ENCODE measurements around the gene REG3A.

REG3A gene

GRCh38 chr2:79138385-79138784, 21.2 kb downstream of the REG3A start:
- ATAC-seq (ENCODE audit: low read depth), result no peak
- H3K4me3 Mint-ChIP-seq, result no peak overlapping the region
- no peak overlapping the region for H3K27ac Mint-ChIP-seq
- no peaks in the 10 kb centered on the region for H3K36me3 Mint-ChIP-seq
- no peaks in the 10 kb centered on the region for H3K9me3 Mint-ChIP-seq
- H3K4me1 Mint-ChIP-seq, result no peaks in the 10 kb centered on the region
- H3K27me3 Mint-ChIP-seq, result no peaks in the 10 kb centered on the region
- no peak for DNase-seq (ENCODE audit: low spot score in 2 of 2)

- Mint-ChIP-seq H3K27me3 (no peaks in the 10 kb centered on the region), H3K27ac (no peak overlapping the region), H3K4me1 (no peaks in the 10 kb centered on the region), H3K4me3 (no peak overlapping the region), H3K9me3 (peaks cover 2% of the 10 kb centered on the region), H3K36me3 (no peaks in the 10 kb centered on the region)
- DNase-seq (ENCODE audit: low spot score in 2 of 2) (no peak), ATAC-seq (ENCODE audit: low read depth) (no peak)
These were observed 27.9 kb downstream of the REG3A start for GRCh38 chr2:79131687-79132086.

- H3K27ac Mint-ChIP-seq, result no peak overlapping the region
- peaks cover 2% of the 10 kb centered on the region for H3K9me3 Mint-ChIP-seq
- H3K4me3 Mint-ChIP-seq, result no peak overlapping the region
- no peaks in the 10 kb centered on the region for H3K36me3 Mint-ChIP-seq
- H3K27me3 Mint-ChIP-seq, result no peaks in the 10 kb centered on the region
- no peak for DNase-seq (ENCODE audit: low spot score in 2 of 2)
- no peaks in the 10 kb centered on the region for H3K4me1 Mint-ChIP-seq
- ATAC-seq (ENCODE audit: low read depth), result no peak
These were observed 29.7 kb downstream of the REG3A start for GRCh38 chr2:79129804-79130203.

- ATAC-seq (ENCODE audit: low read depth) (no peak), DNase-seq (ENCODE audit: low spot score in 2 of 2) (no peak)
- Mint-ChIP-seq H3K4me1 (no peaks in the 10 kb centered on the region), H3K9me3 (peaks cover 2% of the 10 kb centered on the region), H3K27me3 (no peaks in the 10 kb centered on the region), H3K27ac (no peak overlapping the region), H3K36me3 (no peaks in the 10 kb centered on the region), H3K4me3 (no peak overlapping the region)
These were observed 30.3 kb downstream of the REG3A start for GRCh38 chr2:79129260-79129659.

GRCh38 chr2:79128406-79128805, 31.1 kb downstream of the REG3A start:
- Mint-ChIP-seq H3K27ac (no peak overlapping the region), H3K4me1 (no peaks in the 10 kb centered on the region), H3K36me3 (no peaks in the 10 kb centered on the region), H3K27me3 (no peaks in the 10 kb centered on the region), H3K9me3 (peaks cover 2% of the 10 kb centered on the region), H3K4me3 (no peak overlapping the region)
- ATAC-seq (ENCODE audit: low read depth) (no peak), DNase-seq (ENCODE audit: low spot score in 2 of 2) (no peak)

- Mint-ChIP-seq H3K27me3 (no peaks in the 10 kb centered on the region), H3K36me3 (no peaks in the 10 kb centered on the region), H3K27ac (no peak overlapping the region), H3K4me1 (no peaks in the 10 kb centered on the region), H3K4me3 (no peak overlapping the region), H3K9me3 (peaks cover 2% of the 10 kb centered on the region)
- DNase-seq (ENCODE audit: low spot score in 2 of 2), result no peak
- ATAC-seq (ENCODE audit: low read depth), result no peak
These were observed 33.9 kb downstream of the REG3A start for GRCh38 chr2:79125721-79125985.

- H3K36me3 Mint-ChIP-seq, result no peaks in the 10 kb centered on the region
- no peaks in the 10 kb centered on the region for H3K4me1 Mint-ChIP-seq
- no peak overlapping the region for H3K4me3 Mint-ChIP-seq
- no peaks in the 10 kb centered on the region for H3K27me3 Mint-ChIP-seq
- H3K9me3 Mint-ChIP-seq, result peaks cover 2% of the 10 kb centered on the region
- DNase-seq (ENCODE audit: low spot score in 2 of 2) (no peak), ATAC-seq (ENCODE audit: low read depth) (no peak)
- no peak overlapping the region for H3K27ac Mint-ChIP-seq
These were observed 34.4 kb downstream of the REG3A start for GRCh38 chr2:79124907-79125720.

- ATAC-seq (ENCODE audit: low read depth) (no peak), DNase-seq (ENCODE audit: low spot score in 2 of 2) (no peak)
- Mint-ChIP-seq H3K36me3 (no peaks in the 10 kb centered on the region), H3K27ac (no peak overlapping the region), H3K4me3 (no peak overlapping the region), H3K27me3 (no peaks in the 10 kb centered on the region), H3K4me1 (no peaks in the 10 kb centered on the region), H3K9me3 (no peaks in the 10 kb centered on the region)
These were observed 36.9 kb downstream of the REG3A start for GRCh38 chr2:79122676-79123075.

- Mint-ChIP-seq H3K4me3 (no peak within 1 kb of the TSS), H3K4me1 (no peaks in the 10 kb centered on the region), H3K36me3 (no peaks in the 10 kb centered on the region), H3K9me3 (no peaks in the 10 kb centered on the region), H3K27ac (no peak within 1 kb of the TSS), H3K27me3 (no peaks in the 10 kb centered on the region)
- ATAC-seq (ENCODE audit: low read depth) (no peak), DNase-seq (ENCODE audit: low spot score in 2 of 2) (no peak)
These were observed 39.3 kb downstream of the REG3A start, which contains the start of gene REG1A for GRCh38 chr2:79120194-79120713. Gene REG1A (plus strand): TSS chr2:79120488. CDS start chr2:79120862, 374 bp downstream.

- no peaks in the 10 kb centered on the region for H3K4me1 Mint-ChIP-seq
- no peak overlapping the region for H3K27ac Mint-ChIP-seq
- no peaks in the 10 kb centered on the region for H3K27me3 Mint-ChIP-seq
- H3K9me3 Mint-ChIP-seq, result peaks cover 4% of the 10 kb centered on the region
- H3K36me3 Mint-ChIP-seq, result no peaks in the 10 kb centered on the region
- H3K4me3 Mint-ChIP-seq, result no peak overlapping the region
- DNase-seq (ENCODE audit: low spot score in 2 of 2), result no peak
- no peak for ATAC-seq (ENCODE audit: low read depth)
These were observed 42.3 kb downstream of the REG3A start for GRCh38 chr2:79116997-79117928.

- H3K9me3 Mint-ChIP-seq, result peaks cover 4% of the 10 kb centered on the region
- H3K4me3 Mint-ChIP-seq, result no peak overlapping the region
- no peaks in the 10 kb centered on the region for H3K27me3 Mint-ChIP-seq
- H3K27ac Mint-ChIP-seq, result no peak overlapping the region
- H3K4me1 Mint-ChIP-seq, result no peaks in the 10 kb centered on the region
- no peaks in the 10 kb centered on the region for H3K36me3 Mint-ChIP-seq
- ATAC-seq (ENCODE audit: low read depth), result no peak
- DNase-seq (ENCODE audit: low spot score in 2 of 2), result no peak
These were observed 44.6 kb downstream of the REG3A start for GRCh38 chr2:79114797-79115494.

- H3K36me3 Mint-ChIP-seq, result no peaks in the 10 kb centered on the region
- no peaks in the 10 kb centered on the region for H3K4me1 Mint-ChIP-seq
- ATAC-seq (ENCODE audit: low read depth), result no peak
- DNase-seq (ENCODE audit: low spot score in 2 of 2), result no peak
- no peak overlapping the region for H3K27ac Mint-ChIP-seq
- no peaks in the 10 kb centered on the region for H3K27me3 Mint-ChIP-seq
- H3K9me3 Mint-ChIP-seq, result peaks cover 4% of the 10 kb centered on the region
- H3K4me3 Mint-ChIP-seq, result no peak overlapping the region
These were observed 47.3 kb downstream of the REG3A start for GRCh38 chr2:79112269-79112668.
